ENCODE measurements around the gene ZFP90. TPM values are rescaled to one million over a fixed set of nuclear protein-coding genes. Genes with fewer than 3 reads are reported as not detected.

ZFP90 gene
- total RNA-seq, 4 donors from 2014 or later: 21.3 to 38.2 (median 27.3) TPM

DNA sequence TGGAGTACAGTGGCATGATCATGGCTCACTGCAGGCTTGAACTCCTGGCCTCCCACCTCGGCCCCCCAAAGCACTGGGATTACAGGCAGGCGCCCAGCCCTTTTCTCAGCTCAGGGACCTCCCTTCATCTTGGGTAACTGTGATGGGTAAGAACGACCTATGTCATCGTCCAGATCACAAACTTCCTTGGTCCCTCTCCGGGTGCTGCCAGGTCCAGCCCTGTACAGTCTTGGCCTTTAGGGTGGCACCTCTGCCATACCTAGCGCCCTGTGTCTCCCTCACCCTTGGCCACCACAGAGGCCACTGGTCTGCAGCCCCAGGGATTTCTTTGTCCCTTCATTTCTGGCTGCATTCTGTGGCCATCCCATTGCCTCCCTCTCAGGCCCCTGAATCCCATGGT is 29.7 kb upstream of the ZFP90 start:
- no peak for TF ChIP-seq POLR2AphosphoS5 (IDR thresholded peaks at IDR 0.05)
- no peak for TF ChIP-seq EP300 (IDR thresholded peaks at IDR 0.05)
- TF ChIP-seq, protein P1, sequence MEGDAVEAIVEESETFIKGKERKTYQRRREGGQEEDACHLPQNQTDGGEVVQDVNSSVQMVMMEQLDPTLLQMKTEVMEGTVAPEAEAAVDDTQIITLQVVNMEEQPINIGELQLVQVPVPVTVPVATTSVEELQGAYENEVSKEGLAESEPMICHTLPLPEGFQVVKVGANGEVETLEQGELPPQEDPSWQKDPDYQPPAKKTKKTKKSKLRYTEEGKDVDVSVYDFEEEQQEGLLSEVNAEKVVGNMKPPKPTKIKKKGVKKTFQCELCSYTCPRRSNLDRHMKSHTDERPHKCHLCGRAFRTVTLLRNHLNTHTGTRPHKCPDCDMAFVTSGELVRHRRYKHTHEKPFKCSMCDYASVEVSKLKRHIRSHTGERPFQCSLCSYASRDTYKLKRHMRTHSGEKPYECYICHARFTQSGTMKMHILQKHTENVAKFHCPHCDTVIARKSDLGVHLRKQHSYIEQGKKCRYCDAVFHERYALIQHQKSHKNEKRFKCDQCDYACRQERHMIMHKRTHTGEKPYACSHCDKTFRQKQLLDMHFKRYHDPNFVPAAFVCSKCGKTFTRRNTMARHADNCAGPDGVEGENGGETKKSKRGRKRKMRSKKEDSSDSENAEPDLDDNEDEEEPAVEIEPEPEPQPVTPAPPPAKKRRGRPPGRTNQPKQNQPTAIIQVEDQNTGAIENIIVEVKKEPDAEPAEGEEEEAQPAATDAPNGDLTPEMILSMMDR (IDR thresholded peaks at IDR 0.05): no peak
- no peak for TF ChIP-seq POLR2A (IDR thresholded peaks at IDR 0.05)
- Histone ChIP-seq H3K27me3 (peaks cover 40% of the 10 kb centered on the region), H3K27ac (no peak overlapping the region), H3K4me1 (peaks cover 0 to 11% (median 0%) of the 10 kb centered on the region in 3 donors), H3K9me3 (no peaks in the 10 kb centered on the region), H3K4me3 (no peak overlapping the region), H3K36me3 (no peaks in the 10 kb centered on the region)
- WGBS, 2 donors (ENCODE audit: low coverage in 1 of 2): 94% methylated on average over 4 of the region's 6 CpGs; no CpG with 5 or more reads in 1 of the 2 donors
- no peak for ATAC-seq

DNA sequence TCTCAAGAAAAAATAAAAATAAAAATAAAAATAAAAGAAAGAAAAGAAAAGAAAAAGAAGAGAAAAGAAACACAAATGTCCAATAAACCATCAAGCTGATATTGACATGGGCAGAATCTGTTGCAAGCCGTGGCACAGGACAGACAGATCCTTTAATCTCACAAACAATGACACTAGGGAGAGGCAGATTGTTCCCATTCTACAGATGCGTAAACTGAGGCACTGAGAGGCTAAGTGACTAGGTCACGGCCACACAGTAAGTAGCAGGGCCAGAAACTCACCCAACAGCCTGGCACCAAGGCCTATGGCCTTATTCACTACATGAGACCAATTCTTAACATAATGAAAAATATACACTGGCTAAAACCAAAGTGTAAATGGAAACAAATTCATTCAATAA is 28.3 kb upstream of the ZFP90 start:
- Histone ChIP-seq H3K9me3 (no peaks in the 10 kb centered on the region), H3K27me3 (peaks cover 40% of the 10 kb centered on the region), H3K36me3 (no peaks in the 10 kb centered on the region), H3K4me1 (peaks cover 0 to 11% (median 0%) of the 10 kb centered on the region in 3 donors), H3K4me3 (no peak overlapping the region), H3K27ac (no peak overlapping the region)
- 94 to 98% methylated on average over 2 to 3 of the region's 3 CpGs for WGBS, 2 donors (ENCODE audit: low coverage in 1 of 2)
- no peak for TF ChIP-seq EP300 (IDR thresholded peaks at IDR 0.05)
- TF ChIP-seq POLR2AphosphoS5 (IDR thresholded peaks at IDR 0.05): no peak
- TF ChIP-seq, protein P1 (IDR thresholded peaks at IDR 0.05): no peak
- no peak for TF ChIP-seq POLR2A (IDR thresholded peaks at IDR 0.05)
- no peak for ATAC-seq

DNA sequence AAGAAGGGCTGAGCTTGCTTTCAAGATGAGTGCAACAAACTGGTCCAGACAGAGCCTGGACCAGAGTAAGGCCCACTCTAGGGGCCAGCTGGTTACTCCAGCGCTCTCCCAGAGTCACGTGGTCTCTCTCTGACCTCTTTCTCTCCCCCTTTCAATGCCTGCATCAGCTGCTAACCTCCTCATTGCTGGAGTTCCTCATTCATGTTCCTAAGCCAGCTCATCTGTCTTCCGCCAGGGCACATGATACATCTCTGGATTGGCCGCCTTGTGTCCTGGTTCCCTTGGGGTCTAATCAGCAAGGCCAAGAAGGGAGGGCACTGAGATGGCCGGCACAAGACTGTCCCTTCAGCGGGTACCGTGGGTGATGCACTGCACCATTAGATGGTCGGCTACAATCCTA is 26.9 kb upstream of the ZFP90 start:
- no peak overlapping the region for H3K4me3 ChIP-seq
- no peak overlapping the region for H3K27ac ChIP-seq
- TF ChIP-seq, protein P1 (IDR thresholded peaks at IDR 0.05): no peak
- TF ChIP-seq EP300 (IDR thresholded peaks at IDR 0.05): no peak
- no peak for TF ChIP-seq POLR2A (IDR thresholded peaks at IDR 0.05)
- TF ChIP-seq POLR2AphosphoS5 (IDR thresholded peaks at IDR 0.05): no peak
- WGBS, 2 donors (ENCODE audit: low coverage in 1 of 2): 42 to 53% methylated on average over 4 to 7 of the region's 8 CpGs
- H3K36me3 ChIP-seq: no peaks in the 10 kb centered on the region
- no peak for ATAC-seq
- peaks cover 0 to 11% (median 0%) of the 10 kb centered on the region in 3 donors for H3K4me1 ChIP-seq
- H3K27me3 ChIP-seq: peaks cover 36% of the 10 kb centered on the region
- no peaks in the 10 kb centered on the region for H3K9me3 ChIP-seq

DNA sequence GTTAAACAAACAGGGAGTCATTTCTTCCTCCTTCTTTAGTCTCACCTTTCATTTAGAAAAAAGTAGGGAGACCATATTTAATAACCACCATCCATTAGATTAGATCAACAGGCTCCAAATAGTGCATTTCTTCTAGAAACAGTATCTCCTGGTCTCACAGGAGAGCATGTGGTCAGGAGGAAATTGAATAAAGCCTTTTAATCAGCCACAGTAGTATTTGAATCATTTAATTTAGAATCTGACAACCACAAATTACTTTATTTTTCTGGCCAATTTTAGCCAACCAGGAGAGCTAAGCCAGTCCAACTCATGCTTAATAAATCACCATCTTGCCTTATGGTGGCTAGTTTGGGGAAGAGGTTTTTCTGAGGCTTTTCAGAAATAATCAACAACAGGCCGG is 26.3 kb upstream of the ZFP90 start:
- H3K27me3 ChIP-seq: peaks cover 36% of the 10 kb centered on the region
- peaks cover 0 to 11% (median 0%) of the 10 kb centered on the region in 3 donors for H3K4me1 ChIP-seq
- no CpG with 5 or more reads among the region's 1 CpG for WGBS, 2 donors (ENCODE audit: low coverage in 1 of 2)
- H3K36me3 ChIP-seq: no peaks in the 10 kb centered on the region
- TF ChIP-seq POLR2A (IDR thresholded peaks at IDR 0.05): no peak
- no peak for ATAC-seq
- H3K9me3 ChIP-seq: no peaks in the 10 kb centered on the region
- no peak overlapping the region for H3K4me3 ChIP-seq
- H3K27ac ChIP-seq: no peak overlapping the region

DNA sequence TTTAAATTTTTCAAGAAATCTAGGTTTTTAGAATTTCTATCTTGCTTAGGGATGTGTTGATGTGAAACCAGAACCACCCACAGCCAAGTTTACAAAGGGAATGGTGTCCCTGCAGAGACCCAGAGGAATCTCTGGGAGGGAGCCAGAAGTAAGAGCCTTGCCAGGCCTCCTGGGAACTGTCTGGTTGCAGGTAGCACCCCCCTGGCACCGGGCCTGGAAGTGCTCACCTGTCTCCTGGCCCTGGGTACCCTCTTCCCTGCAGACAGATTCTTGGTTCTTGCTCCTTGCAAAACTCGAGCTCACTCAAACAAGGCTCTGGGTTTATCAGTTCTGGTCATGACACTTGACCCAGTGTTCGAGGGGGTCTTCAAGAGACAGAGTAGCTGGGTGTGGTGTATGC is 24.6 kb upstream of the ZFP90 start:
- Histone ChIP-seq H3K4me3 (no peak overlapping the region), H3K36me3 (no peaks in the 10 kb centered on the region), H3K4me1 (peaks cover 0 to 10% (median 0%) of the 10 kb centered on the region in 3 donors), H3K27ac (no peak overlapping the region), H3K9me3 (no peaks in the 10 kb centered on the region), H3K27me3 (peaks cover 24% of the 10 kb centered on the region)
- WGBS, 2 donors (ENCODE audit: low coverage in 1 of 2): 20% methylated on average over 1 of the region's 3 CpGs; no CpG with 5 or more reads in 1 of the 2 donors
- TF ChIP-seq POLR2A (IDR thresholded peaks at IDR 0.05) (no peak), POLR2AphosphoS5 (IDR thresholded peaks at IDR 0.05) (no peak), EP300 (IDR thresholded peaks at IDR 0.05) (no peak)
- TF ChIP-seq, protein P1 (IDR thresholded peaks at IDR 0.05): no peak
- no peak for ATAC-seq

Data from gastroesophageal sphincter (tissue), 4 donors.